T-helper 2 cell (primary cell): ENCODE measurements around the gene HIGD1A.

Experiments used
- DNase-seq, 5 experiments: peaks; one replicate each; pipeline versions ENCODE4 v3.0.0 to v3.0.0-alpha.2; 2012 to 2022

Gene HIGD1A

GRCh38 chr3:42733501-42734262 lies 70.6 kb downstream of the HIGD1A start:
- no peak for DNase-seq
